HG03196 (cell line): ENCODE measurements around the gene RUNX2.

Experiments used
- ATAC-seq: cut with Tn5 transposase; IDR thresholded peaks from one replicate; pipeline ENCODE4 v1.9.1; 2021; ENCODE audit not compliant: unreplicated experiment

RUNX2 gene

DNA sequence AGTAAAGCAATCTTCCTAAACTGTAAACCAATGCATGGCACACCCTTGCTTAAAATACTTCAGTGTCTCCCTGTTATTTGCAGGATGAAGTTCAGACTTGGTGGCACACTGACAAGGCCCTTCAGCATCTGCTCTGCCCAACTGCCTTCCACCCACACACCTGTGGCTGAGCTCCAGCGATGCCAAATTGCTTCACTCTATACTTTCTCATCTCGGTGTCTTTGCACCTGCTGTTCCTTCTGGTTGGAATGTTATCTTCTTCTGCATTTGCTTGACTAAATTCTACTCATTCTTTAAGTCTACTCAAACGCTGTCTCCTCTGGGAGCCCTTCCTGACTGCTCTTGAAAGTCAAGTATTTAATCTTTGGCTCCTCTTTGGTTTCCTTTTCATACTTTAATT lies 149.7 kb downstream of the RUNX2 start:
- ATAC-seq: no peak

DNA sequence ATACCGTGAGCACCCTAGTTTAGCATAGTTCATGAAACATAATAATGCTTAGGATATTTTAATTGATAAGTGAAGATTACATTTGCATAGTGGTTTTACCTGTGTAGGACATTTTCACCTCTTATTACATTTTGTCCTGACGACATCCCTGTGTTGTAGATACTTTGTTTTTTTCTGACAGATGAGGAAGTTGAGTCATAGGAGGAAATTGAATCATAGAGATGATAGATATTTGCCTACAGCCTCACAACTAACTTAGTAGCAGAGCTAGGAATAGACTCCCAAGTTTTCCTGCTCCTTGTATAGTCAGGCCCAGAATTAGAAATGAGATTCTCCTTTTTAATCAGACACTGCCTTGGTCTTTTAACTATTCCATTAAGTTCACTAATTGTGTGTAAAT lies 150.1 kb downstream of the RUNX2 start:
- no peak for ATAC-seq

DNA sequence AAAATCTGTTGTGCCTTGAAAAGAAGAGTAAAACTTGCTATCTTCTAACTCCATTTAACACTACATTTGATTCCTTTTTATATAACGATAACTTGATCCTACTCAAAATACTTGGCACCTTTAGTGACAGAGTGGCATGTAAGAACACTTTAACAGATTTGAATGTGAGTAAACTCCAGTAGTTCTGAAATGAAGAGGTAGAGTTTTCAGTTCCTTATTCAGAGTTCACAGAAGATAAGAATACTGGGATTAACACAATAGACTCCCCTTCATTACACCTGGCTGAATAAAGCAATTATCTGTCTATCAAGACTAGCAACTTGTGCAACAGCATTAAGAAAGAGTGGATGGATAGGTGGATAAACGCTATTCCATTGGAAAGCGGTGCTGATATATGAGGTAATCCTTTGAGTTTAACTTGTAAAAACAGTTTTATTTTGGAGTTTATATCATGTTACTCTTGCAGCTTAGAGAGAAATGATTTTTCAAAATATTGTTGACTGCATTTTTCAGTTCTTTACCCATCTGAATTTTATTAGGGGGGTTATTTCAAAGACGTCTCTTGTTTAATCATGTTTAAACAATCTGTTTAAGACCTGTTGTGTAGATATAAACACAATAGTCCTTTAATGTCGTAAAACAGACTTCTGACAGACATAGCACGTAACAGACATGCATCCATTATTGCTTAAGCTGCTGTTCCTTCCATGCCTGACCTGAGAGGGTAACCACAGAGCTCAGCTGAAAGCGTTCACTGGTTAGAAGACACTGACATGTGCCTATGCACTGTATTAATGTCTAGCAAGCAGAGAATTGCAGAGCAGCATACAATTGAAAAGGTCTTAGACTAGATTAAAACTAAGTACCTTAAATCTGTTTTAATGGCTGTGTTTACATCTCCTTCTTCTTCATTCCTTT lies 152.0 kb downstream of the RUNX2 start:
- ATAC-seq: peak; percentile 75

DNA sequence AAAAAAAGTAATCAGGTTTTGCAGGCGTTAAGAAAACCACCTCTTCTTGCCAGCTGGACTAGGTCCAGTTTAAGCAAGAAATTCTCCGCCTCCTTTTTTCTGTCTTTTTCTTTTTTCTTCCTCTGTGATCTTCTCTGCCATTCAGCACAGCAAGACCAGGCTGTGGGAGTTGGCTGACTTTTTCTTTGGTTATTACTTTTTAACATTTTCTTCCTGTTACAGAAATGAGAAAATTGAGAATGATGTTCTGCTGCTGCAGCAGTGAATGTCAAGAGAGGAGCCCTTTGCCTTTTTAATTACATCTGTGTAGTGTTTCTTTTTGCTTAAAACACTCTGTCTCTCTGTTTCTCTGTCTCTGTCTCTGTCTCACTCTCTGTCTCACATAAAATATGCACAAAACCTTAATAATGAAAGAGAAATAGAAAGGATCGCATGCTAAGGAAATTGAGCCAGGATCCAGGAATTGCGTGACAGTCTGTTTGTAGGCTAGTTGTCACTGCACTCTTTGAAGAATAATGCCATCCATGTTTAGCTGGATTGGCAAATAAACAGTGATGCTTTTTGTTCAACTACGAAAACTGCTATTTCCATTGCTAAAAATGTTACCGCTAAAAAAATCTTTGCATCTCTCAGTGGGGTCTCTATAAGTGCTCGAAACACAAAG lies 152.8 kb downstream of the RUNX2 start:
- no peak for ATAC-seq

DNA sequence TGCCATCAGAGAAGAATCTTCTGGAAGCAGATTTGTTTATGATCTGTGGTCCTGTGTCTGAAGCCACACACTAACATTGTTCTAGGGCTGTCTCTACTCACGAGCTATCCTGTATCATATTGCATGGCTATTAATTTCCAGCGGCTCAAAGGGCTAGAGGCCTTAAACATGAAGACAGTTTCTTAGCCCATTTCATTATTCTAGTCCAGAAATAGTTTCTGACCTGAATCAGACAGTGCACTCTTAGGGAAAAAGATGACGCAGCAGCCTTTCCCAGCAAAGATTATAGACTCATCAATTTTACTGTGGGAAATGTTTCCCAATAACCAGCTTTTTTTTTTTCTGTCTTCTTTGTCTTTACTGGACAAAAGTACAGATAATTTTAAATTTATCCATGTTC lies 154.9 kb downstream of the RUNX2 start:
- no peak for ATAC-seq

DNA sequence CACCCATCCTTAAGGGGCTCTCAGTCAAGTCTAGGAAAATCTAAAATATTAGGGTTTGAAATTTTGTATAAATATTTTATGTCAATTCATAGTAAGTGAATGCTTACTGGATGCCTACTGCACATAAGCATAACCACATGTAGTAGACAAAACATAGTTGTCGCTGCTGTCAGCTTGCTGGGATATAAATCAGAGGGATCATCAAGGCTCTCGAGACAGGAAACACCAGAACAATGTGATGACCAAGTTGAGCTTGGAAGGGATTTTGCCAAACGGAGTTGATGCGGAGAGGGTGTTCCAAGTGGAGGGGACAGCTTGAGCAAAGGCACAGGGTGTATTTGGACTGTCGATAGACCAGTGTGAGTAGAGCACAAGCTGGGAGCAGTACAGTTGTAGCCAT lies 155.4 kb downstream of the RUNX2 start:
- no peak for ATAC-seq

DNA sequence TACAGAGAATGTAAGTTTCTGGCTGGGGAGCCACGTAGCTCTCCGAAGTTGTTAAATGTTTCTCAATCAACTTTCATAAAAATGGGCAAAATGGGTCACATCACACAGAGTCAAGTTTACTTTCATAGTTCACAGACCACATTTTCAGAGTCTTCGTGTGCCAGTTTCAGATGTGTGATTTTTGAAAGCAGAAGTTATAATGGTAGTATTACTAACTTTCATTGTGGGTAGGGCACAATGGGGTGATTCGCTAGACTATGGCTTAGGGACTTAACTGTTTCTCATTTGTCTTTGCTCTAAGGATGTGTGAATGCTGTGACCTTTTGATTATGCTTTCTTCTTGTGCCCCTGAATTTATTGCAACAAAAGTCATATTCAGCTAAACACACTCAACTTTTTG lies 158.6 kb downstream of the RUNX2 start:
- peak; percentile 66 for ATAC-seq

DNA sequence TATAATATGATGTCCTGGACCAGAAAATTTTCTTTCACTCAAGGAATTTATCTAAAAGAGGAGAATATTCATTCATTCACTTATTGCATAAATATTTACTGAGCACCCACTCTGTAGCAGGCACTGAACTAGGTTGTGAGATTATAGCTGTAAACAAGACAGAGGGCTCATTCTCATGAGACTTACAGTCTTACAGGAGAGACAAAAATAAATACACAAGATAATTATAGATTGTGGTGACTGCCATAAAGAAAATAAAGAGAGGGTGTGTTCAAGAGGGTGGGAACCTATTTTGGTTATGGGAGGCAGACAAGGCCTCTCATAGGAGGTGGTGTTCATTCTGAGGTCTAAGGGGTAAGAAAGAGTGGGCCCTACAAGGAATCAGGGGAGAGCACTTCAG lies 159.5 kb downstream of the RUNX2 start:
- no peak for ATAC-seq

DNA sequence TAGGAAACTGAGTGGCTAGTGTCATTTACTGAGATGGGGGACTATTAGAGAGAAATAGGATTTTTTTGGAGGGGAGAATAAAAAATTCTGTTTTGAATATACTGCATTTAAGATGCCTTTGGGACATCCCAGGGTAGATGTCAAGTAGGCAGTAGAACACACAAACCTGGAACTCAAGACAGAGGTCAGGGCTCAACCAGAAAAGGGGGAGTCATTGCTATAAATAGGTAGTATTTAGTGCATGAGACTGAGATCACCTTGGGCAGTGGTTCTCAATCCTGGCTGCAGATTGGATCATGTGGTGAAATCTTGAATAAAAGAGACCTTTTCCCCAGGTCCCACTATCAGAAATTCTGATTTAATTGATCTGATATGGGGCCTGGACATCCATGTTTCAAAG lies 160.1 kb downstream of the RUNX2 start:
- no peak for ATAC-seq

DNA sequence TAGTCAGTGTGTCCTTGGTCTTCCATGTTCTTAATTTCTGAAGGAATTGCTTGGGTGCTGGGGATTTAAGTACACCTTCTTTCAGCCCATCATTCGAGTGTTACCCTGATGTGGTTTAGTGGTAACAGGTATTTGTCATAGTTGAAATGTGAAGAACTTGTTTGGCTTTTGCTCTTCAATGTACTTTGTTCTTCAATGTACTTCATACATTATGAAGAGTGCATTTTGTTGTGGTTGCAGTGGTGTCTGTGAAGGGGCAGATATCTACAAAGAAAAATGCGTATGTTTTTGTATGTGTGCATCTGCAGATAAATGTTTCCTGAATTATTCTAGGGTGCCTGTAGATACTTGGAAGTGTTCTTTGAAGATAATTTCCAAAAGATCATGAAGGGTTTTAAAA lies 160.8 kb downstream of the RUNX2 start:
- no peak for ATAC-seq

DNA sequence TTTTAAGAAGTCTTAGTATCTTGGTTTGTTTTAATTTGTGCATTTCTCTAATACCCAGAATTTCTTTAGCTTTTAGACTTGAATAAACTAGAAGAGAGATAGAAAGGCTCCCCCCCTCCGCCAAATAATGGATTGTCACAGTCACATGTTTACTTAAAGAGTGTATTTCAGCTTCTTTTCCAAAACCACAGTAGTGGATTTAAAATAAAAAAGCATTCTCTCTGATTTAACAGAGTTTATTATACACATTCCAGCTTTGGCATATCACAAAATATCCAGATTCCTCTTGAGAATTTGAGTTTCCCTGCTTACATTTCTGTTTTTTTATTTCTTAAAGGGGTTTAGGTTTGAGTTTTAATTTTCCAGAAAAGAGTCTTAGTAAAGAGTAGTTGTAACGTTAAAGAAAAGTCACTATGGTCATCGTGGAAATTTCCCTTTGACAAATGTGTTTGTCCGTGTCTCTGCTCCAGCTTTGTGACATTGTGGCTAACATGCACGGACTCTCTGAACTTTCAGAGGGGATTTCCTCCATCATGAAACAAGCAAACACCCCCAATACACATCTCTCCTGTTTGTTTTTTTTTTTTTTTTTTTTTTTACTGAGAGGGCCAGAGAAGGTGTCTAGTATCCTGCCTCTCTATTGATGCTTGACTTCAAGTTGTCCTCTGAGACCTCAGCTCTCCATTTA lies 163.1 kb downstream of the RUNX2 start:
- no peak for ATAC-seq

DNA sequence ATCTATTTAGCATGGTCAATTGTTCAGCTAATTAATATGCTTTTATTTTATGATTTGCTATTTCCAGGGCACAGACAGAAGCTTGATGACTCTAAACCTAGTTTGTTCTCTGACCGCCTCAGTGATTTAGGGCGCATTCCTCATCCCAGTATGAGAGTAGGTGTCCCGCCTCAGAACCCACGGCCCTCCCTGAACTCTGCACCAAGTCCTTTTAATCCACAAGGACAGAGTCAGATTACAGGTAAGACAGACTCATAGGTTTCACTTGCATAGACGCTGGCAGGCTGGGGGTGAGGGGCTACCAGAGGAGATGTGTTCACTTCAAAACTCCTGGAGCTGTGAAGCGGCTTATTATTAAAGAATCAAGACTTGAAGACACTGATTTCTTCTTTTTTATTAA lies 163.7 kb downstream of the RUNX2 start:
- no peak for ATAC-seq

DNA sequence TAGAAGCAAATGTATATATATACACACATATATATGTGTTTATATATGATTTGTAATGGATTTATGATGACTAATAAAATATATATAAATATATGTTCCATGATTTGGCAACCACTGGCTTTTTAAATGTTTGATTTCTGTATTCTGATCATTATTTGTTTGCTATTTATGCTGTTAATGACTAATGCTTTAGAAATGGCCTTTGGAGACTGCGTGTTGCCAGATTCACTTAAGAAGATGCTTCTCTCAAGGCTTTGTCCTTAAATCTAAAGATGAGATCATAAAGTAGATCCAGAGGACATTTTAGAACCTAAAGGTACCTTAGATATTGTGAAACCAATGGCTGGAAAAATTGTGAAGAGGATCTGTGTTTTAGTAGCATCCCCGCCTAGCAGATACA lies 165.6 kb downstream of the RUNX2 start:
- no peak for ATAC-seq

DNA sequence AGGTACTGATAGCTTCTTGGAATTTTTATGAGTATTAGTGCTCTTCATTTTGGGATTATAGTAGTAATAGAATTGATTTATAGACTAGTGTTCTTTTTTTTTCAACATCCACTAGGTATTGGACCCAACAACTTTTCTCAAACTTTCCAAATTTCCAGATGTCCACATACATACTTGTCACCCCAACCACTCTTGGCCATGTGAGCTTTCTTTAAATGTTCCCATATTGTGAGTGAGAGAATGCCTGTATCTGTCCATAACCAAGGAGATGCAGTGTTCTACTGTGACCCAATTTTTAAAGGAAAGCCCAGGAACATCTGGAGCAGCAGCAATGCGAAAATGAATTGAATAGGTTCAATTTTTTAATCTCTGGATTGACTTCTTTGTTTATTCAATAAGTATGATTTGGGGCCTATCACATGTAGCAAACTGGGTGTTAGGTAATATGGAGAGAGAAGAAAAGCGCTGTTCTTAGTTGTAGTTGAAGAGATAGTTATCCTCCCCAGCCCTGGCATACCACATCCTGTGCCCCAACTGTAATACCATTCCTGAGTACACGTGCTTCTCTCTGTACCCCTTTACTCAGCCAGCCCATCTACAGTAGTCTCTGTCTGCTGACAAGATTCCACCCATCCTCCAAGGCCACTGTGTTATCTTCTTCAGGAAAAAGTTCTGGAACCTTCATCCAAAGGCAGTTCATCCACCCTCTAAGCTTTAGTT lies 166.4 kb downstream of the RUNX2 start:
- ATAC-seq: no peak

DNA sequence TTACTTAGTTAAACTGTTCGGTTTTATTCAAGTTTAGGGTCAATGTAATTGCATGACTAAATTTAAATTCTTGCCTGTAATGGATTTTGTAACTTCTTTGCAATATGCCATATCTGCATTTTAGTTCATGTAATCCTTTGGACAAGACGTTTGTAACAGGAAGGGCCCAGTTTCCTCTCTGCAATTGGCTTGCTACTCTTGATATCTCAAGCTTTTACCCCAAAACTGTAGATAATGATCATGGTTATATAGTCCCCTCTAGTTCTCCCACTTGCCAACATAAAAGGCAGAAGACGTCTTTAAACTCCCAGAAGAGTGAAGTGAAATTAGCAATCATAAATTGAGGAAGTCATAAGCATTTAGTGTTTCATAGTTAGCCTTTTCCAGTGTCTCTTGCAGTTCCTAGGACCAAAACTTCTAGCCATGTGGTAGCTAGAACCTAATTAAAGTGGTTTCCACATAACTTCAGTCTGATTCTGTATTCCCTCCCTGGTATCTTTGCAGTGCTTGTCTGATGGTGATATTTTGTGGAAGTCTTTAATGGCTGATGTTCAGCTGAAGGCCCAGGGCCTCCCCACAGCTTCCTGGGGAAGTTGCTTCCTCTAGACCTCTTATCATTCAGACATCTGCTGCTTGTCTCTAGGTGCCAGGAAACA lies 167.4 kb downstream of the RUNX2 start:
- no peak for ATAC-seq

DNA sequence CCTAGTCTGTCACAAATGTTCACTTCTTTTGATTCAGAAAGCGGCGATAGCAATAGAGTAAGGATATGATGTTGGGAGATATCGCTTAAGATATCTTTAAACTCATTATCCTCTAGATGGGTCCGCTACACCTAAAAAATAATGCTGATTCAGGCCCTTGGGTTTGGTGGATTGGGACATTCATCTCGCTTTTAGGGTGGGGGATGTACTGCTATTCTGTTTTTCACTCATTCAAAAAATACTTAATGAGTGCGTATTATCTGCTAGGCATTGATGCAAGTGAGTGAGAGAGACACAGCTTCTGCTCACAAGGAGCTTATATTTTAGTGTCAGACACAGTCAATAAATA lies 167.9 kb downstream of the RUNX2 start:
- no peak for ATAC-seq

DNA sequence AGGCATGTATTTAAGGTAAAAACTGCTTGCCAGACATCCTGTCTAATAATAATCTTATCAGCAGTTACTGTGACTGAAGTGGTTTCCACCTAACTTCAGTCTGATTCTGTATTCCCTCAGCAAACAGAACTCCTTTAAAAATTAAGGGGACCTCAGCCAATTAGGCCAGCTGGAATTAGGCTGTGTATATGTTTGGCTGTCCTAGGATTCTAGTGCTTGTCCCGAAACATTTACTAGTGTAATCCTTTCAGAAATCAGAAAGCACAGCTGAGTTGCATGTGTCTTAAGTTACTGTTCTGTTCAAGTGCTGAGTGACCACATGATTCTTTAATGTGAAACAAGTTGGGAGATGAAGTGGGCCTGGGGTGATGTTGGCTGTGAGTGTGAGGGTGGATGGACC lies 170.5 kb downstream of the RUNX2 start:
- no peak for ATAC-seq

DNA sequence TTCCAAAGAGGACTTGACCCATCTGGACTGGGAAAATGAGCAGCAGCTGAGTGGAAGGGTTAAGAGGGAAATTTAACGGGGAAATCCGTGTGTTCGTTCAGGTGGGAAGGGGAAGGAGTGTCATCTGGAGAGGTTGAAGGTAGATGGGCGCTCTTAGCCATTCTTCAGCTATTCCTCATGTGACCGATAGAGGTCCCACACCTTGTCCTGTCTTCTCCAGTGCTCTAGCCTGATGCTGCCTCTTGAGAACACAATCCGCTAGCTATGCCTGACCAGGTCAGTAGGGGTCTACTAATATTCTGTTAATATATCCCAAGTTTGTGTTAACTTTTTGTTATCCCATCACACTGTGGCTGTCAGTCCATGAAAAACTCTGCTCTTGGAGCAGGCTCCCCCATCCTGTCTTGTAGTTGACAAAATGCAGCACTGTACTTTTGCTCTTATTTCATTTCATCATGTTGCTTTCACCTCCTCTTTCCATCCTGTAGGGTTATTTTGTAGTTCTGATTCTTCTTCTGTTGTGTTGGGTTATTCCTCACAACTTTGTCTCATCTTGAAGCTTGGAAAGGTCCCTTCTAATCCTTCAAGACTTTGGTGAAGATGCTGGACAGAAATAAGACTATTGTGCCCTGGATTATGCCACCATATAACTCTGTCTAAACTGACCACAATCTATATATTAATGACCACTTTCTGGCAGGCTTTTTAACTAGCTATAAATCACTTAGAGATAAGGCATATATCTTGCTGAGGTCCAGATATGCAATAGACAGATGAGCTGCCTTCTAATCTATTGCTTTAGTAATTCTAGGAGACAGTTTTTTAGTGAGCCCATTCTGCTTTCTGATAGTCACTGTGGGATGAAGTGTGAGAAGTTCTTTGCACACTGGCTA lies 173.0 kb downstream of the RUNX2 start:
- ATAC-seq: no peak

DNA sequence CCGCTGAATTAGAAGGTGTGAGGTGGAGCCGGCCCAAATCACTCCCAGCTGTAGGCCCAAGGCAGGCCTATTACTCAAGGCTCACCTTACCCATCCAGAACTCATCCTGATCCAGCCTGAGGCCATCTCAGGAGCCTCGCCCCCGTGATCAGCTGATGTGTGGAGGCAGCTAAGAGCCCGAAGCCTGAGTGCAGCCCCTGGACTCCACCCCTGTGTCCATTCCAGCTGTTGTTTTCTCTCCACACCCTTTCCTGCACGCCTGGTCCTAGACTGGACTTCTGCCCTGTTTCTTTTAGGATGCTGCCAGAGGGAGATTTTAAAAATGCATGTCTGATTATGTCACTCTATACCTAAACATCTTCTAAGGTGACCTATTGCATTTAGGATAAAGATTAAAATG lies 174.3 kb downstream of the RUNX2 start:
- no peak for ATAC-seq

DNA sequence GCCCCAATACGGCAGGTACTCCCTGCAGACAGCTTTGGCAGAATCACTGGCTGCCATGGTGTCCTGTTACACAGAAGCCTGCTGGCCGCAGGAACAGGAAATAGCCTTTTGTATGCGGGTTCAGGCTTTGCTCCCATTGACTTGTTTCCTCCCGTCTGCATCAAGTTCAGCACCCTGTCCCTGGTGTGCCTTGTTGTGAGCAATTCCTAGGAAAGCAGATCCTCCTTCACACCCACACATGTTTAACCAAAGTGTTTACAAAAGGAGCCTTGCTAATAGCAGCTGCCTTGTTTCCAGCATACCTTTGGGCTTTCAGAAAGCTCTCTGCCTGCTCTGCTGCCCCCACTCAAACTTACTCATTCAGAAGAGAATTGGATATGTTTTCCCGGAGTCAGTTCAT lies 176.8 kb downstream of the RUNX2 start:
- no peak for ATAC-seq
